B cell (primary cell): ENCODE results near the gene HTT-AS.

ENCODE experiments used
- EZH2 ChIP-seq: IDR thresholded peaks from 2 replicates; pipeline ENCODE4 v1.6.1; 2012; ENCODE audit warnings: borderline replicate concordance, low read depth, mild to moderate bottlenecking, moderate library complexity, low read length; ENCODE audit not compliant: insufficient read depth, poor library complexity, severe bottlenecking
- TF ChIP-seq, protein P1 (sequence below): fragments of 200-600 bp; IDR thresholded peaks from one replicate; pipeline ENCODE4 v1.8.0; 2022; ENCODE audit warnings: antibody characterized with exemption, mild to moderate bottlenecking

DNA sequence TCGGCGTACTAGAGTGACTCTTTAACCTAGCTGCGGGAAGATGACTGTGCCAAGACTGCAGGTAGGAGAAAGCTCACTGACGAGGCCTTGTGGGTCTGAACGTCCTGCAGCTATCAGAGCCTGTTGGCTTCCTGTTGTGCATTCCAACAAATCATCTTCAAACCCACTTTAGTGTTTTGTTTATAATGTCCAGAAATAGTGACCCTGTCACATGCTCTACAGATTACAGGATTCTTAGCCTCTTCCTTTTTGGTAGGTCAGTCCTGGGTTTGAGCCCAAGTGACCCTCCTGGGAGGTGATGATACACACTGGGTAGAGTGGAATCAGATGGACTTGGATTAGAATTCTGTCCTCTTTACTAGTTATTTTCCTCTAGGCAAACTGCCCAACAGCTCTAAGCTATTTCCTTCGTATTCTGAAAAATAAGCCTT, 33.4 kb upstream of the HTT-AS start:
- TF ChIP-seq, protein P1, sequence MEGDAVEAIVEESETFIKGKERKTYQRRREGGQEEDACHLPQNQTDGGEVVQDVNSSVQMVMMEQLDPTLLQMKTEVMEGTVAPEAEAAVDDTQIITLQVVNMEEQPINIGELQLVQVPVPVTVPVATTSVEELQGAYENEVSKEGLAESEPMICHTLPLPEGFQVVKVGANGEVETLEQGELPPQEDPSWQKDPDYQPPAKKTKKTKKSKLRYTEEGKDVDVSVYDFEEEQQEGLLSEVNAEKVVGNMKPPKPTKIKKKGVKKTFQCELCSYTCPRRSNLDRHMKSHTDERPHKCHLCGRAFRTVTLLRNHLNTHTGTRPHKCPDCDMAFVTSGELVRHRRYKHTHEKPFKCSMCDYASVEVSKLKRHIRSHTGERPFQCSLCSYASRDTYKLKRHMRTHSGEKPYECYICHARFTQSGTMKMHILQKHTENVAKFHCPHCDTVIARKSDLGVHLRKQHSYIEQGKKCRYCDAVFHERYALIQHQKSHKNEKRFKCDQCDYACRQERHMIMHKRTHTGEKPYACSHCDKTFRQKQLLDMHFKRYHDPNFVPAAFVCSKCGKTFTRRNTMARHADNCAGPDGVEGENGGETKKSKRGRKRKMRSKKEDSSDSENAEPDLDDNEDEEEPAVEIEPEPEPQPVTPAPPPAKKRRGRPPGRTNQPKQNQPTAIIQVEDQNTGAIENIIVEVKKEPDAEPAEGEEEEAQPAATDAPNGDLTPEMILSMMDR: no peak
- no peak for TF ChIP-seq EZH2
